Measurements from ENCODE around the gene MATCAP1.

MATCAP1 gene

DNA sequence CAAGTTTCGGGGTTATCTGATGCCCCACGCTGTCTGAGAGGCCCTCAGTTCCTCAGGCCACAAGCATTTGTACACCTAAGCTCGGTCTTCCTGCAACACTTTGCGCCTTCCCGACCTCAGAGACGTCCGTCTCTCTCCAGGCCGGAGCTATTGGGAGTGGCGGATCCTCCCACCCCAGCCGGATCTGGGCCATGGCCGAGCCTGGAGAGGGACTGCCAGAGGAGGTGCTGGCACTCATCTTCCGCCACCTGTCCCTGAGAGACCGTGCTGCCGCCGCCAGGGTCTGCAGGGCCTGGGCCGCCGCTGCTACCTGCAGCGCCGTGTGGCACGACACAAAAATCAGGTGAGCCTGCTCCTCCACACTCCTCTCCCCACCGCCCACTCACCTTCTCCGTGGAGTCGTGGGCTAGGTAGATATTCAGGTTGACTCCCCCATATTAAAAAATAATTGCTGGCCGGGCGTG, 22.1 kb downstream of the MATCAP1 start:
- DNase-seq (ENCODE audit: low read depth): no peak
- TF ChIP-seq CTCF (IDR thresholded peaks at IDR 0.05; ENCODE audit: low read length, missing control alignments): no peak
- peak overlapping the region; percentile 93 for H3K4me3 ChIP-seq (replicated peaks; ENCODE audit: low read depth, low read length)

GRCh38 chr16:67158637-67159600, 24.8 kb downstream of the MATCAP1 start:
- peak; percentile 28 for DNase-seq (ENCODE audit: low read depth)
- peak overlapping the region; percentile 93 for H3K4me3 ChIP-seq (replicated peaks; ENCODE audit: low read depth, low read length)
- TF ChIP-seq CTCF (IDR thresholded peaks at IDR 0.05; ENCODE audit: low read length, missing control alignments): no peak

GRCh38 chr16:67157892-67158635, 25.7 kb downstream of the MATCAP1 start:
- no peak overlapping the region for H3K4me3 ChIP-seq (replicated peaks; ENCODE audit: low read depth, low read length)
- no peak for DNase-seq (ENCODE audit: low read depth)
- TF ChIP-seq CTCF (IDR thresholded peaks at IDR 0.05; ENCODE audit: low read length, missing control alignments): no peak

DNA sequence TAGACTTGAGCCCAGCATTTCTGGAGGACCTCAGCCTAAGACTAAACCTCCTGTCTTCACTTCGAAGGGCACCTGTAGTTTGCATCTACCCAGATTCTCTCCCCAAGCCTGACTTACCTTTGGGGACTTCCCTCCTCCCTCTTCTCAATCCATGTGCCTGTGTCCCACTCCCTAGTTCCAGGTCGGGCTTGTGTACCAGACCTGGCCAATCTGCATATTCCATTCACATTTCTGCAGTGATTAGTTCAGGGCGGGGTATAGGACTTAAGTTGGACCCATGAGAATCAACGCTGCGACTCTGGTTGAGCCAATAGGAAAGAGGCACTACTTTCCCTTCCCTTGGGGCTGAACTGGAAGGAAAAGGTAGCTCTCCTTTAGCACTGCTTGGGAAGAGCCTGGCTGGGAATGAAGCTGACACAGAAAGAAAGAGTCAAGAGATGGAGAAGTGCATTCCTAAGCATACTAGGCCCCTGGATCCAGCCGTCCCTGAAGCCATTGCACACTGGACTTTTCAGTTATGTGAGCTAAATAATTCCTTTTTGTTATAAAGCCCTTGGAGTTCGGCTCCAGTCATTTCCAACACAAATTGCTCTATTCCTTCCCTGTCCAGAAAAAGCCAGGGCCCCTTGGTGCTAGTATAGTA, 26.5 kb downstream of the MATCAP1 start:
- H3K4me3 ChIP-seq (replicated peaks; ENCODE audit: low read depth, low read length): no peak overlapping the region
- TF ChIP-seq CTCF (IDR thresholded peaks at IDR 0.05; ENCODE audit: low read length, missing control alignments): no peak
- no peak for DNase-seq (ENCODE audit: low read depth)

GRCh38 chr16:67156143-67156844, 27.5 kb downstream of the MATCAP1 start:
- no peak for DNase-seq (ENCODE audit: low read depth)
- TF ChIP-seq CTCF (IDR thresholded peaks at IDR 0.05; ENCODE audit: low read length, missing control alignments): no peak
- H3K4me3 ChIP-seq (replicated peaks; ENCODE audit: low read depth, low read length): no peak overlapping the region
